GM04504 (cell line): Measurements from ENCODE around the gene ADGRG3.

Experiments used
- DNase-seq: peaks from one replicate; pipeline ENCODE4 v3.0.0-alpha.2; 2012; ENCODE audit warnings: low read depth

The ADGRG3 gene

GRCh38 chr16:57668263-57668571 lies at the start of gene ADGRG3:
Gene ADGRG3 (plus strand): TSS chr16:57668306. CDS start chr16:57668348, 42 bp downstream.
- no peak for DNase-seq

- DNase-seq, result no peak
Observed at GRCh38 chr16:57619133-57619605, 48.9 kb upstream of the ADGRG3 start.

GRCh38 chr16:57619606-57620334 lies 48.3 kb upstream of the ADGRG3 start:
- DNase-seq, result no peak

GRCh38 chr16:57620335-57621231 lies 47.5 kb upstream of the ADGRG3 start:
- no peak for DNase-seq

- no peak for DNase-seq
Observed at GRCh38 chr16:57621521-57622271, 46.4 kb upstream of the ADGRG3 start.

- DNase-seq, result no peak
Observed at GRCh38 chr16:57622361-57623250, 45.5 kb upstream of the ADGRG3 start.

- DNase-seq, result no peak
Observed at GRCh38 chr16:57623251-57624043, 44.7 kb upstream of the ADGRG3 start.

GRCh38 chr16:57624044-57624688 lies 43.9 kb upstream of the ADGRG3 start:
- no peak for DNase-seq

GRCh38 chr16:57624806-57625500 lies 43.2 kb upstream of the ADGRG3 start:
- no peak for DNase-seq

GRCh38 chr16:57626420-57627170 lies 41.5 kb upstream of the ADGRG3 start:
- no peak for DNase-seq

GRCh38 chr16:57627184-57627871 lies 40.8 kb upstream of the ADGRG3 start:
- DNase-seq, result peak; percentile 78

GRCh38 chr16:57628008-57628781 lies 39.9 kb upstream of the ADGRG3 start, which contains the start of gene ADGRG1:
Gene ADGRG1 (plus strand): TSS chr16:57628630. CDS start chr16:57650288, 21,658 bp downstream.
- peak; percentile 93 for DNase-seq

GRCh38 chr16:57628783-57629293 lies 39.3 kb upstream of the ADGRG3 start:
- DNase-seq, result no peak

GRCh38 chr16:57629516-57630406 lies 38.3 kb upstream of the ADGRG3 start:
- no peak for DNase-seq

- no peak for DNase-seq
Observed at GRCh38 chr16:57630407-57630797, 37.7 kb upstream of the ADGRG3 start.
